NOMO-1 (cell line): Measurements from ENCODE around the gene SEMA3B.
"Not testable (repeated sequence)": the region's sequence is repeated elsewhere in the genome, so short reads cannot be mapped to it uniquely, and the experiment has no call there.

Experiments
- DNase-seq, 2 experiments: peaks; one replicate each; lab custom pipeline; 2025; ENCODE audit not compliant: unreplicated experiment in 2 of 2; lab: John Stamatoyannopoulos, UW

SEMA3B gene

DNA sequence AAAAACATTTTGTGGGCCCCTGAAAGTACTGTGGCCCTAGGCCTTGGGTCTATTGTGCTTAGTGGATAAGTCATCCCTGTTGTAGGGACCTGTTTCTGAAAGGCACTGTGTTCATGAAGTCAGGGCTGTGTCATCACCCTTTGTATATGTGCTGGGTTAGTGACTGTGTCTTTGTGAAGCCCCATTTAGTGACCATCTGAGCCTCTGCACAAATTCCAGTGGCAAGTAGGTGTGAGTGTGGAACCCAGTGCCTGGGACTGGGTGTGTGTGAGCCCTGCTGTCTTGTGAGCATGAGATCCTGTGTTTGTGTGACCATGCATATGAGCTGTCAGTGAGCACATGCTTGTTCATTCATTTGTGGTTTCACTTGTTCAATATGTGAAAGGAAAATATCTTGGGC lies 35.7 kb downstream of the SEMA3B start:
- no peak for DNase-seq

DNA sequence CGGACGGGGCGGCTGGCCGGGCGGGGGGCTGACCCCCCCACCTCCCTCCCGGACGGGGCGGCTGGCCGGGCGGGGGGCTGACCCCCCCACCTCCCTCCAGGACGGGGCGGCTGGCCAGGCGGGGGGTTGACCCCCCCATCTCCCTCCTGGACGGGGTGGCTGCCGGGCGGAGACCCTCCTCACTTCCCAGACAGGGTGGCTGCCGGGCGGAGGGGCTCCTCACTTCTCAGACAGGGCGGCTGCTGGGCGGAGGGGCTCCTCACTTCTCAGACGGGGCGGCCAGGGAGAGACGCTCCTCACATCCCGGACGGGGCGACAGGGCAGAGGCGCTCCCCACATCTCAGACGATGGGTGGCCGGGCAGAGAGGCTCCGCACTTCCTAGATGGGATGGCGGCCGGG lies 43.1 kb downstream of the SEMA3B start:
- not testable (repeated sequence) for DNase-seq

DNA sequence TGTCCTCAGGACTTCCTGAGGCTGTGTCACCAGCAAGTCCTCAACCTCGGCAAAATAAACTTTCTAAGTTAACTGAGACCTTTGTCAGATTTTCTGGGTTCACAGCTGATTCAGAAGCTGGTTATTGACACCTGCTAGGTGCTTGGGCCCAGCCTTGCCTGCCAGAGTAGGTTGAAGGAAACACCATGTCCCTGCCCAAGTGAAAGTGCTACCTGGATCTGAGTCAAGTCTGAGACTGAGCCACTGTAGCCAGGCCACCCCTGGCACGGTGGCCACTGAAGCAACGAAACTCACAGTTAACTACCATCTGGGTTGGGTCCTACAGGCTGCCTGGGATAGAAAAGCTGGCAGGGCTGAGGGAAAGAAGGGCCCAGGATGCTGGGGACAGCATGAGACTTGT lies 45.4 kb downstream of the SEMA3B start:
- no peak for DNase-seq

DNA sequence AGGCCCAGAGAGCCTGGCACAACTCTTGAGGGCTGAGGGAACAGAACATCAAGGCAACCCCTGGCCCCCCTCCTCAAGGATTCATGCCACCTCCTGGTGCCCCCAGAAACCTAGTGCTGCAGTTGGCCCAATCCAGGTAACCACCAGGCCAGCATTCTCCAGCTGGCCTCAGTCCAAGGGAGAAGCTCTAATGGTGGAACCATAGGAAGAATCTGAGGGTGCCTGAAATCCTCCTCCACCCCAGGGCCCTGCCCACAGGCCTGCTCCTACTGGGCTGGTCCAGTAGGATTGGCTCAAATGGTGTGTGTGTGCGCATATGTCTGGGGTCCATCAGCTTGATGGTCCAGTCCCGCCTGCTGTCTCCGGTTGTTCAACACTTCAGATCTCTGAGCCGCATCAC lies 45.9 kb downstream of the SEMA3B start:
- DNase-seq = no peak

DNA sequence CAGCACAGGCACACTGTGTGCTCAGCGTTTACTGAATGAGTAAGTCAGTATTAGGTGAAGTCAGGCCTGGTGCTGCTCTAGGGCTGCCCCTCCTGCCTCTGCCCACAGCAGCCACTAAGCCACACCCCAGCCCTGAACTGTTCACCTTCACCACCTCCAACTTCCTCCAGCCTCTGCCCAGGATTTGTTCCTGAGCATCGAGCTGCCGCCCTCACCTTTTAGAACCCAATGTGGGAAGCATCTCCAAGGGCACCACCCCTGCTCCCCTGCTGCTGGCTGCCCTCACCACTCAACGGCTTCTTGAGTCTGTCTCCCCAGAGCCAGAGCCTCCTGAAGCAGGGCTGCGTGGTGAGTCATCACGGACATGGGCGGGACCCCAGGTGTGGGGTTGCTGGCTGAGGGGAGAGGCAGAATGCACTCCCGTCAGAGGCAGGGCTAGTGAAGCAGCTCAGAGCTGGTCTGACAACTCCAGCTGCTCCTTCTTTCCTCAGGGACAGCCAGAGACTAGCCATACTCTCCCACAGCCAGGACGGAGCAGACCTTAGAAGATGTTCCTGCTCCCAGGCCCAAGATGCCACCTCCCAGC lies 47.8 kb downstream of the SEMA3B start:
- no peak for DNase-seq

DNA sequence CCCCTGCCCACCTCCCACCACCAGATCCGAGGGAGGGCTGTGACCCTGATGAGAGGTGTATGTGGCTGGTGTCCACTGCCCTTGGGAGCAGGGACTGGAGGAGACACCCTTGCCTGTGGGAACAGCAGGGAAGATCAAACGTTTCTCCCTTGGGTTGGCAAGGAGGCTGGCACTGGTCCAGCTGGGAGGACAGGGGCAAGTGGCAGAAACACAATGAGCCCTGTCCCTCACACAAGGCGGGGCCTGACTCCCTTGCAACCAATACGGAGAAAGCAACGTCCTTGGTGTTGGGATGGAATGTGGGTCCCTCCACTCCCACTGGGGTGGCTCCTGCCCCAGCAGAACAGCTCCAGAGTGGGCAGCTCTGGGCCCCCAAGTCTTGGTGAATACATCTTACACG lies 48.4 kb downstream of the SEMA3B start:
- no peak for DNase-seq

DNA sequence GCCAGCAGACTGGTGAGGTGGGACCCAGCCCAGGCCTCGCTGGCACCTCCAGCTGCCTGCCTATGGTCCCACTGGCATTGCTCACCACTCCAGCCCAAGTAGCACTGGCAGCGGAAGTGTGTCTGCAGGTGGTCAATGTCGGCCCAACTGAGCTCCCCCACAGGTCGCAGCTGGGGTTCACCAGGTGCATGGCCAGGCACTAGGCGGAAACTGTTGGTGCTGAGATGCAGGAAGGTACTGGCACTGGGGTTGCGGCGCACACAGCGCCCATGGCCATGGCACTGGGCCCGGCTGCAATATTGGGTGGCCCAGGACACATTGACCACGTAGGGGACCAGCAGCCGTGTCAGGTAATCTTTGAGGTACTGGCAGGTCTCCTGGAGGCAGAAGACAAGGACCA lies 49.2 kb downstream of the SEMA3B start:
- no peak for DNase-seq

DNA sequence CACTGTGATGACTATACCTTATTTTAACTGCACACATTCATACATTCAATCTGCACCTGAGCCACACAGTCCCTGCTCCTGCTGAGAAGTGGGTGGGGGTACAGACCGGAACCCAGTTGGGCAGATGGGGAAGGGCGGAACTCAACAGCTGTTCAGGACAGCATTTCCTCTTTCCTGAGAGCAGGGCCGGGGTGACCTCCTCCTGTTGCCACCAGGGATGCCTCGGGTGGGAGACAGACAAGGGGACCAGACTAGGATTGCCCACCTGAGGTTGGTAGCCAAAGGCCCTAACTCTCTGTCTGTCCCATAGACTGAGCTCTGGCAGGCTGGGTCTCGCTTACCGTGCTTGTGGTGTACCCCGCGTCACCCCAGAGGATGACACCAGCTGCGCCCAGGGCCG lies 49.7 kb downstream of the SEMA3B start:
- DNase-seq = no peak

DNA sequence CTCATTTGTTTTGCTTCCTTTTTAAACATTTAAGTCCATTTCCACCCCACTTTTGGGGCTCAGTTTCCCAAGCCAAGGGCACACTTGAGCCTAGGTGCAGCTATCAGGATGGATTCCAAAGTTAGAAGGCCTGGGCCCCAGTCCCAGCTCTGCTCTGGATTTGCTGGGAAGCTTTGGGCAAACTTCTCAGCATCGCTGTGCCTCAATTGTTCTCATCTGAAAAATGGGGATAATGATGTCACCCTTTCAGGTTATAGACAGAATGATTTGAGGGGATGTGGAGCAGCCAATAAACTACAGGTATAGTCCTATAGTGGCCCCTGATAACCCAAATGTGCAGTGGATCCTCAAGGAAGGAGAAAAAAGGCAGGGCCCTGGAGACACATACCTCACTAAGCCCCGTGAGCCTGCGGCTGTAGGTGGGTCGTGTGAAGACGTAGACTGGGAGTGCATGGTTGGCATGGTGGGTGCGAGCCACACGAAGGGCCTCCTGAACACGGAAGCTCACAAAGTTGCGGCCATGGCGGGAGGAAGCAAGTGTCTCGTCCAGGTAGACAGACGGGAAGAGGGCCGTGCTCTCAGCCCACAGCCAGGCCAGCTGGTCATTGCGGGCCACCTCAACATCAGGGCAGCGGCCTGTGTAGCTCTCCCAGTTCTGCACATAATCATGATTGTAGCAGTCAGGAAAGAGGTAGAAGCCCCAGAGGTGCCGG lies 50.4 kb downstream of the SEMA3B start:
- no peak for DNase-seq

DNA sequence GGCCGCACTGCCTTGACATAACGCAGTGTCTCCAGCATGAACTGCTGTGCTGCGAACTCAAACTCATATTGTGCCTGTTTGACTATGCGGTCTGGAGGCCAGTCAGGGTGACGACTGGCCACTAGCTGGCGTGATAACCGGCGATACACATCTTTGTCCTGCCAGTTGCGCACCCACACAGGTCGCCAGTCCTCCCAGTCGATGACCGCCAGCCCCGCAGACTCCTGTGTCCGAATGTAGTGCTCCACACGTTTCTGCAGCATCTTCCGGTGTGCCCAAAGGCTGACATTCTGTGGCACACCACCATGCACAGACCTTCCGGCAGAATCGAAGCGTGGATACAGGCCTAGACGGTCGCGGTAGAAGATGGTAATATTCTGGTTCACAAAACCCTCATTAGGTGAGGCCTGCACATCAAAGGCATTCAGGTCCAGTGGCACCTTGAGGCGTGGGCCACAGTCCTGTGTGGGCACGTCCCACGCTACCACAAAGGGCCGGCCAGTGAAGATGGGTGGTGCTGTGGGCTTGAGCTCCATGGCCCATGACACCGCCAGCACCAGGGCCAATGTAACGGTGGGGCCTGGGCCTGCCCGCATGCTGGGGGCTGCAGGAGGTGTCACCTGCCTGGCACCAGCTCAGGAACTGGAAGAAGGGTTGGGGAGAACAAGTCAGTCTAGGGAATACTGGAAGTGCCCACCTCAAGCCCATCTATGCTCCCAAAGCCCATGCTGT lies 51.1 kb downstream of the SEMA3B start:
- DNase-seq = no peak

DNA sequence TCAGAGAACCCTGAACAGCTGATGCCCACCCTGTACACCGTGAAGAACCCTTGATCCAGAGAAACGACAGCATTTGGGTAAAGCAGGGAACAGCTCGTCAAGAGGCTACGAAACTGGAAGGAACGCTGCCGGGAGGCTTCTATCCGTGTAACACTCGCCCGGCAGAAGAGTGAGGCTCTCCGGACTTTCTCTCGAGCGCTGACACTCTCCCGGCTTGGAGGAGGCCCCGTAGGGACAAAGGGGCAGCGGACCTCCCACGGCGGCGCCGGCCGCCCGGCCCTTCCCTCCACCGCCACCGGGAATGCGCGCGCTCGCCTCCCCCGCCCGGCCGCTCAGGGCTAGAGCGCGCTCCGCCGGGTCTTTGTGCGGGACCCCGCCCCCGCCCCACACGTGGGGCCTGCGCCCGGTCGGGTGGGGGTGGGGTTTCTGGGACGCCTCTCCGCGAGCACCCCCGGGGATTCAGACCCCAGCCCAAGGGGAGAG lies 51.9 kb downstream of the SEMA3B start:
- DNase-seq = peak; percentile 43 to 49

DNA sequence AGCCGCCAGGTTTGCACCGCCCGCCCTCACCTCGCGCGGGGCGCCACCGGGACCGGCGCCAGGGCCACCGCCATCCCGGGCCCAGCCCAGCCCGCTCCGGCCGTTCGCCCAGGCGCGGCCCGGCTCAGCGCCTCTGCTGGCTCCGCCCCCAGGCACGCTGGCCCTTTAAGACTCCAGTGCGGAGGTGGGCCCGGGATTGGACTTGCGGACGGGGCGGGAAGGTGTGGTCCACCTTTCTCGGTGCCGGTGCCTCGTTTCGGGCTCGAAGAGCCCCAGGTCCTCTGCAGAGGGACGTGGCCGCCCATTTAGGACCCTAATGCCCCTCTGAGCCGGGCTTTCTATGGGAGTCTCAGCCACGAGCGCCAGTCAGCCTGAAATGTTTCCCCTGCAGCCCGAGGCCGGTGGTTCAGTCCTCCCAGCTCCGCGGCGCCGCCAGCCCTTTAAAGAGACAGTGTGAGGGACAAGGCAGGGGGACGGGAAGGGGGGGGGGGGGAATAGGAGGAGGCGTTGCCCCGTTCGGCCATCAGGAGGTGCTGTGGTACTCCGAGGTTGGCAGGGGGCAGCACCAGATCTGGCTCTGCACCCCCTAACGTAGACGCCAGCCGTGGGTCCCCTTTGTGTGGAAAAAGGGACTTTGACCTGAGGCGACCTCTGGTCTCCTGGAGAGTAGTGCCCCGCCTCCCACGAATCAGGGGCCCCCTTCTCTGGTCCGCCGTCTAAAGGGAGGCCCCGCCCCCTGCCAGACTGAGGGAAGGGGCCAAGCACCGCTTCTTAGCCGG lies 52.6 kb downstream of the SEMA3B start:
- peak; percentile 84 to 90 for DNase-seq

DNA sequence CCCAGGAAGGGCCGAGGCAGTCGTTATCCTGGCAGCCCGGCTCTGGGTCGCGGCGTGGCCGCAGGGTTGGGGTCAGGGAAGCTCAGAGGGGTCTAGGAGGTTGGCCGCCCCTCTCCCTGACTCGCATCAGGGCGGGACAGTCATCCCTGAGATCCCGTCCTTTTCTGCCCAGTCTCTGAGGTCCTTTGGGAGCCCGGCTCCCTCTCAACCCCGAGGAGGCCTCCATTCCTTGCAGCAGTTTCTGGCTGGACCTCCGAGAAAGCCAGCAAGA lies 53.1 kb downstream of the SEMA3B start:
- no peak for DNase-seq

DNA sequence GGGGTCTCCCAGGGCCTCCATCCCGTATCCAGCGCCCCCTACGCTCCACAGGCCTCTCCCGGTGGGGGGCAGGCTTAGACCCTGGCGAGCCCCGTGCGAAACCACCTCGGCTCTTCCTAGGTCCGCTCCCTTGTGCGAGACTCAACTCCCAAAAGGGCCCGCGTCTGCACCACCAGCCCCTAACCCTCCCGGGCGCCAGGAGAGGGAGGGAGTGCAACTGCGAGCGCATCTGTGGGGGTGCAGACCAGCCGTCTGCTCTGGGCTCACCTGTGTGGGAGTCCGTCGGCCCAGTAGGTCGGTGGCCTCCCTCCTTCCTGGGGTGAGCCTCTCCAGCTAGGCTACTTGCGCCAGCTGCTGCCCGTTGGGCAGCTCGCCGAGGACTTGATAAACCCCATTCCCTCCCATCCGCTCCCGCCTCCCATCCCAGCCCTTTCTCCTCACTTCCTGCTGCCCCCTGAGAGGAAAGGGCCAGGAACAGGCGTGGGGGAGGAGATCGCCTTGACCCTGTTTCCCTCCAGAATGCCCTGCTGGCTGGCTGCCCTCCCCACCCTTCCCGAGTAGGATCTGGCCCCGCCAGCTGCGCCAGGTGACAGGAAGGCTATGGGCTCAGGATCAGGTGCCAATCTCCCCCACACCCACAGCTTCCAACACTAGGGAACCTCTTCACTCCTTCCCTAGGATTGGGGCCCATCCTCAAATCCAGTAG lies 53.6 kb downstream of the SEMA3B start, which contains the start of gene HYAL2:
TSS of gene HYAL2 (minus strand) at position 360 of the 706 bp plus-strand sequence. CDS start 2,256 bp downstream, outside the sequence.
- DNase-seq = no peak

DNA sequence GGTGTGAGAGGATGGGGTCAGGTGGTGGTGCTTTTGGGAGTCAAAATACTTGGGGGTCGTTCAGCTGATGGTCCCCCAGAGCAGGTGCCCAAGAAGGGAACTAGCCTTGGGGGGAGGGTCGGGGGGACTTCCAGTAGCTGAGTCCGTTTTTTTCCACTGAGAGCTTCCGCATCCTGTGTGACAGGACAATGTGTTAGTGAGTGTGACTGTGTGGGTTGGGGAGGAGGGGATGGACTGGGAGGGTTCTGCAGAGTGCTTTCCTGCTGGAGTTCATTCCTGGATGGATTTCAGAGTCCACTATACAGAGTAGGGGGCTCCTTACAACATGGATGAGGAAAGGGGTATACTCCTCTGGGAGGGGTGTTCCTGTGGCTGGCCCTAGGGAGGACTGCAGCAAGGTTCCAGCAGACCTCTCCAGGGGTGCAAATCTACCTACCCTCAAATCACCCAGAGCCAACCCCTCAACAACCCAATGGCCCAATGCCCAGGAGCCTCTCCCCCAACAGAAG lies 54.2 kb downstream of the SEMA3B start:
- DNase-seq = no peak

DNA sequence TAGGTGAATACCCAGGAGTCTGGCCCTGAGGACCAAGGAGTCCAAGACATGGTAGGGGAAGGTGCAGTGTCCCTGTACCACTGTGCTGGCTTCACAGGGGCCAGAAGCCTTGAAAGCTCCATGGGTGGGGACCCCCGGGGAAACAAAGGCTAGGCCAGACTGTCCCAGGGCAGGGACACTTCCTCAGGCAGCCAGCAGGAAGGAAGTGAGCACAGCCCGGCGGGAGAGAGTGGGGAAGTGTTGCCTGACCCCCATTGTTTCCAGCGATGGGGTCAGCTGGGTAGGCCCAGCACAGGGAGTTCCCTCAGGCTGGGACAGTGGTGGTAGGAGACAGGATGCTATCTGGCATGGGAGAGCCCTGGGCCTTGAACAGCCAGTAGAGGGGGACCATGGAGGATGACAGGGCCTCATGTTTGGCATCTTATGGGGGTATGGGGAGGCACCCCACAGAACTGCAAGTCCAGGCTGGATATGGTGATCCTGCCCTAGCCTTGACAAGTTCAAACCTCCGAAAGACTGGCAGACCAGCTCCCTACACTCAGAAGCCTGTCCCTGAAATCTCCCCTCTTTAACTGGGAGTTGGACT lies 54.8 kb downstream of the SEMA3B start:
- no peak for DNase-seq

DNA sequence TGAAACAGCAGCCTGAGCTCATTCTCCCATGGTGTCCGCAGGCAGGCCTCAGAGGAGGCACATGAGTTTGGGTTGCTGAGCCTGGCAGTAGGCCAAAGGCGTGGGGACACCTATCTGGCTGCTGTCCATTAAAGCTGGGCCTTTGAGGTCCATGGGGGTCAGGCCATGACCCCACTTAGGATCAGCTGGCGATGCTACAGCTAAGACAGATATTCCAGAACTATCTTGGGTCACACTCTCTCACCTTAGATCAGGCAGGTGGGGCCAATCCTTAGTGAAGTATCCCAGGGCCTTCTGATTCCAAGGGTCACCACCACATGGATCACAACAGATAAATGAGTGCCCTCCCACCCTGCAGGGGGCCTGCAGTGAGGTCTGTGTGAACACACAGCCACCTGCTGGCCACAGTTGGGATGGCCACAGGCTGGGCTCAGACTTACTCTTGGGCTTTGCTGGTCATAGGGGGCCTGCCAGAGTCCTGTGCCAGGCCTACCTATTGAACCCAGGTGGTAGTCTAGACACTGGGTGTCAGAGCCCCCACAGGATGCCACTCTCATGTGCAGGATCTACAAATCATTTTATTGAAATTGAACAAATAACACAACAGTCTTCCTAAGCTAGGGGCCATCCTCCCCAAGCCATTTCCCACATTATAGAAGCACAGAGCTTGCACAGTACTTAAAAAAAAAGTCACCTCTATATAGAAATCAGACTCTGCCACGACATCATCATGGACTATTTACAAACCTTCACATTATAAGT lies 55.6 kb downstream of the SEMA3B start:
- peak; percentile 4 to 52 for DNase-seq

DNA sequence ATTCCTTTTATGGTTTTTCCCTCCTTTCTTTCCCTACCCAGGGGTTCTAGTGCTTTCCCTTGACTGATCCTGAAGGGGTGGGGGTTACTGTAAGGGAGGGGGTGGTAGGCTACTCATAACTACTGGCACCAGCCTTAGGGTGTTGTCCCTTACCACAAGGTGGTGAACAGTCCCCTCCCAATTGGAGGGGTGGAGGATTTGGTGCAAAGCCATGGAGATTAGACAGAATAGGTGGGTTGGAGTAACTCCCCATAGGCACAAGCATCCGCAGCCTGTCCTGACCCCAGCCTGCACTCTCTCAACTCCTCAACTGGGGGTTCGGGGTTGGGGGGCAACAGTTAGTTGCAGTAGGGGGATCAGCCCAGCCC lies 56.1 kb downstream of the SEMA3B start:
- no peak for DNase-seq

DNA sequence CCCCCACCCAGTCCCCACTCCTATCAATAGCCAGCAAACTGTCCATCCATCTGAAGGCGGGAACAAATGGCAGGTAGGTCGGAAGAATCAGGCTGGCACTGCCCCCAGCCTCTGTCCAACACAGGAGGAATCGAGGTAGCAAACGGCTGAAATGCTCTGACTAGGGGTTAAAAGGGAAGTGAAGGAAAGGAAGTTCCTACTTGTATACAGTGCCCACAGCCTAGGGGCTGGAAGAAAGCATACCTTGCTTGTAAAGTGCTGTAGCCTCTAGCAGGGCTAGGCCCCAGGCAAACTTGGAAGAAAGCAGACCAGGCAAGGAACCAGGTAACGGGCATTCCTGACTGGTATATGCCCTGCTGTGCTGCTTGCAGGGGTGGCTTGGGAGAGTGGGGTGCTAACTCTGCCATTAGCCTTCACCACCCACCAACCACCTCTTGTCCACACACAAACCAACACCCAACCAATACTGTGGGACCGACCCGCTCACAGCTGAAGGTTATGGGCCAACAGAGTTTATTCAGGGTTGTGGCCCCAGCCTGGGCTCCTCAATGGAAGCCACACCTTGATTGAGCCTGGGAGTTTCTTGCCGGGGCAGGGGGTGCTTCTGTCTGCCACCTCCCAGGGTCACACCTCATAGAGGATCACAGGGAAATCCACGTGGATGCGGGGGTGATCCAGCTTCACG lies 56.7 kb downstream of the SEMA3B start:
- no peak for DNase-seq
